Activated T-helper 1 cell treated with anti-CD3 and anti-CD28 coated beads, Interleukin-12 subunit alpha, Interleukin-12 subunit beta, Interleukin-2, Interleukin-4 antibody, amounts not matched to agents 30 ng/mL and 10 ng/mL and 1 ng/mL, durations not matched to agents 14 hours and 24 hours and 36 hours (primary cell): ENCODE data around the gene ALOX5. TPM values are rescaled to one million over a fixed set of nuclear protein-coding genes. Genes with fewer than 3 reads are reported as not detected.

ENCODE experiments used
- DNase-seq: peaks from one replicate; pipeline ENCODE4 v3.0.0; 2021; ENCODE audit warnings: low spot score
- H3K27ac Mint-ChIP-seq: one replicate; pipeline ENCODE4 v1.8.0; 2021; ENCODE audit warnings: mild to moderate bottlenecking, mixed read lengths
- H3K27me3 Mint-ChIP-seq: one replicate; pipeline ENCODE4 v1.8.0; 2022; ENCODE audit warnings: mild to moderate bottlenecking, moderate library complexity, mixed read lengths; ENCODE audit not compliant: insufficient read depth
- H3K36me3 Mint-ChIP-seq: one replicate; pipeline ENCODE4 v1.8.0; 2021; ENCODE audit warnings: low read depth, mixed read lengths
- H3K4me1 Mint-ChIP-seq: one replicate; pipeline ENCODE4 v1.8.0; 2021; ENCODE audit warnings: low read depth, mixed read lengths
- H3K4me3 Mint-ChIP-seq: one replicate; pipeline ENCODE4 v1.8.0; 2021; ENCODE audit warnings: mild to moderate bottlenecking, moderate library complexity, mixed read lengths
- H3K9me3 Mint-ChIP-seq: one replicate; pipeline ENCODE4 v1.8.0; 2021; ENCODE audit warnings: mixed read lengths
- intact Hi-C: fragments of 100-400 bp; cut with micrococcal nuclease; formaldehyde crosslinking; loops from one replicate; pipeline ENCODE4 v1.15.1; 2024
- total RNA-seq: library from RNA; stranded (reverse); gene quantifications from 2 replicates; pipeline ENCODE4 v1.2.3, GENCODE V29; 2022

ALOX5 gene
- total RNA-seq, 1 donor from 2014 or later, result 2.9 TPM

- no peak overlapping the region for H3K27ac Mint-ChIP-seq
- no peak for DNase-seq
Observed at GRCh38 chr10:45425621-45426563, 51.9 kb downstream of the ALOX5 start.

GRCh38 chr10:45427262-45427969, 53.4 kb downstream of the ALOX5 start:
- Mint-ChIP-seq H3K27ac (no peak overlapping the region), H3K4me1 (peaks cover 61% of the 10 kb centered on the region), H3K27me3 (no peaks in the 10 kb centered on the region), H3K36me3 (peaks cover 17% of the 10 kb centered on the region), H3K4me3 (no peak overlapping the region), H3K9me3 (no peaks in the 10 kb centered on the region)
- intact Hi-C loops, result no loop called here
- no peak for DNase-seq

More at GRCh38 chr10:45425621-45426563, 51.9 kb downstream of the ALOX5 start:
- no peak overlapping the region for H3K4me3 Mint-ChIP-seq
- intact Hi-C loops, result no loop called here
- H3K27me3 Mint-ChIP-seq, result no peaks in the 10 kb centered on the region
- H3K36me3 Mint-ChIP-seq, result peaks cover 13% of the 10 kb centered on the region
- H3K9me3 Mint-ChIP-seq, result no peaks in the 10 kb centered on the region
- peaks cover 75% of the 10 kb centered on the region for H3K4me1 Mint-ChIP-seq

- intact Hi-C loops, result no loop called here
- H3K4me3 Mint-ChIP-seq, result no peak overlapping the region
Observed at GRCh38 chr10:45427970-45428366, 54.0 kb downstream of the ALOX5 start.

GRCh38 chr10:45428611-45429510, 54.8 kb downstream of the ALOX5 start:
- no peak for DNase-seq
- intact Hi-C loops, result loop anchor here (1.0 kb wide), 1 partner anchor 8 kb away; no protein-coding TSS in a partner anchor
- peak overlapping the region; percentile 31 for H3K27ac Mint-ChIP-seq

More at GRCh38 chr10:45427970-45428366, 54.0 kb downstream of the ALOX5 start:
- Mint-ChIP-seq H3K36me3 (peaks cover 18% of the 10 kb centered on the region), H3K27ac (peak overlapping the region; percentile 27), H3K4me1 (peaks cover 61% of the 10 kb centered on the region), H3K9me3 (no peaks in the 10 kb centered on the region), H3K27me3 (no peaks in the 10 kb centered on the region)
- no peak for DNase-seq

GRCh38 chr10:45429790-45430189, 55.8 kb downstream of the ALOX5 start:
- no peaks in the 10 kb centered on the region for H3K9me3 Mint-ChIP-seq
- DNase-seq, result no peak
- peaks cover 61% of the 10 kb centered on the region for H3K4me1 Mint-ChIP-seq
- no peak overlapping the region for H3K27ac Mint-ChIP-seq
- no peak overlapping the region for H3K4me3 Mint-ChIP-seq
- intact Hi-C loops, result loop anchor here (1.0 kb wide), 1 partner anchor 8 kb away; no protein-coding TSS in a partner anchor
- peaks cover 17% of the 10 kb centered on the region for H3K36me3 Mint-ChIP-seq
- no peaks in the 10 kb centered on the region for H3K27me3 Mint-ChIP-seq

More at GRCh38 chr10:45428611-45429510, 54.8 kb downstream of the ALOX5 start:
- Mint-ChIP-seq H3K4me3 (no peak overlapping the region), H3K4me1 (peaks cover 61% of the 10 kb centered on the region), H3K36me3 (peaks cover 18% of the 10 kb centered on the region), H3K27me3 (no peaks in the 10 kb centered on the region), H3K9me3 (no peaks in the 10 kb centered on the region)

GRCh38 chr10:45432113-45432512, 58.1 kb downstream of the ALOX5 start:
- peaks cover 15% of the 10 kb centered on the region for H3K36me3 Mint-ChIP-seq
- no peak overlapping the region for H3K4me3 Mint-ChIP-seq
- no peaks in the 10 kb centered on the region for H3K9me3 Mint-ChIP-seq
- H3K4me1 Mint-ChIP-seq, result peaks cover 42% of the 10 kb centered on the region
- intact Hi-C loops, result no loop called here
- no peaks in the 10 kb centered on the region for H3K27me3 Mint-ChIP-seq
- DNase-seq, result no peak
- no peak overlapping the region for H3K27ac Mint-ChIP-seq

GRCh38 chr10:45432700-45433472, 58.9 kb downstream of the ALOX5 start:
- Mint-ChIP-seq H3K9me3 (no peaks in the 10 kb centered on the region), H3K27me3 (no peaks in the 10 kb centered on the region), H3K4me3 (peak overlapping the region; percentile 9), H3K36me3 (peaks cover 15% of the 10 kb centered on the region), H3K4me1 (peaks cover 48% of the 10 kb centered on the region), H3K27ac (no peak overlapping the region)
- intact Hi-C loops, result no loop called here
- no peak for DNase-seq

- Mint-ChIP-seq H3K4me1 (peaks cover 52% of the 10 kb centered on the region), H3K36me3 (peaks cover 11% of the 10 kb centered on the region), H3K27ac (peak overlapping the region; percentile 18), H3K27me3 (peaks cover 2% of the 10 kb centered on the region), H3K9me3 (no peaks in the 10 kb centered on the region), H3K4me3 (peak overlapping the region; percentile 9)
- no peak for DNase-seq
- intact Hi-C loops, result no loop called here
Observed at GRCh38 chr10:45433716-45434469, 59.9 kb downstream of the ALOX5 start.

- no peak overlapping the region for H3K4me3 Mint-ChIP-seq
- intact Hi-C loops, result no loop called here
- H3K27me3 Mint-ChIP-seq, result peaks cover 2% of the 10 kb centered on the region
- H3K4me1 Mint-ChIP-seq, result peaks cover 36% of the 10 kb centered on the region
- H3K27ac Mint-ChIP-seq, result no peak overlapping the region
- H3K9me3 Mint-ChIP-seq, result no peaks in the 10 kb centered on the region
- H3K36me3 Mint-ChIP-seq, result peaks cover 3% of the 10 kb centered on the region
- no peak for DNase-seq
Observed at GRCh38 chr10:45437587-45438465, 63.8 kb downstream of the ALOX5 start.

GRCh38 chr10:45438466-45439090, 64.6 kb downstream of the ALOX5 start:
- H3K4me3 Mint-ChIP-seq, result no peak overlapping the region
- intact Hi-C loops, result no loop called here
- H3K27ac Mint-ChIP-seq, result peak overlapping the region; percentile 63
- H3K9me3 Mint-ChIP-seq, result no peaks in the 10 kb centered on the region
- H3K27me3 Mint-ChIP-seq, result peaks cover 2% of the 10 kb centered on the region
- peaks cover 3% of the 10 kb centered on the region for H3K36me3 Mint-ChIP-seq
- DNase-seq, result no peak
- H3K4me1 Mint-ChIP-seq, result peaks cover 28% of the 10 kb centered on the region
